K562 (cell line): ENCODE measurements around the gene CD40. TPM values are rescaled to one million over a fixed set of nuclear protein-coding genes. Genes with fewer than 3 reads are reported as not detected.
A peak's percentile ranks its signal among the peaks of the same experiment; 100 is the strongest.

Experiments
- ATAC-seq: fragments of 200-7000 bp; cut with Tn5 transposase; 3 replicates; pipeline ENCODE4 v1.9.1; 2020; ENCODE audit warnings: moderate library complexity
- BruUV-seq: library from RNA; stranded (reverse); fragments of 400-500 nt; replicated peaks from 2 replicates; lab custom pipeline; 2021; lab: Mats Ljungman, UMichigan
- CTCF ChIA-PET: fragments of 300-600 bp; formaldehyde crosslinking; extraction: SDS; loops from one replicate; lab custom pipeline; 2021; ENCODE audit warnings: low intra/inter-chr PET ratio; lab: Yijun Ruan, JAX
- POLR2A ChIA-PET: fragments of 300-600, 350-650 bp; sonication (Branson Sonifier 250); formaldehyde crosslinking; extraction: SDS; loops from one replicate; lab custom pipeline; 2021; ENCODE audit warnings: antibody characterized with exemption, inconsistent platforms; lab: Yijun Ruan, JAX
- DNase-seq, 4 experiments: peaks; one replicate each; pipeline versions ENCODE4 v3.0.0 to v3.0.0-alpha.2; 2011 to 2018; ENCODE audit warnings: low spot score in 3 of 4, mixed read lengths in 3 of 4; ENCODE audit errors: extremely low read depth in 1 of 4
- FAIRE-seq: peaks from 2 replicates; lab custom pipeline; 2011; peaks lifted over from hg19 to GRCh38; lab: Jason Lieb, UNC
- H2AFZ ChIP-seq: 2 replicates; pipeline ENCODE4 v1.6.0; 2011; ENCODE audit warnings: low read depth, low read length, control low read depth, inconsistent platforms
- H3K27ac ChIP-seq: fragments of 200-600 bp; 3 replicates; pipeline ENCODE4 v1.8.0; 2011; ENCODE audit warnings: low read depth, mild to moderate bottlenecking, control low read depth, inconsistent platforms, low read length, moderate library complexity, mixed read lengths; ENCODE audit errors: extremely low read depth
- H3K27me3 ChIP-seq, 2 experiments: fragments of 300-600 bp in 1 of 2; 2 replicates in 1 of 2; 3 replicates in 1 of 2; pipeline versions ENCODE4 v1.6.0 to v1.8.0; 2011; ENCODE audit warnings: inconsistent platforms in 2 of 2, low read length in 2 of 2, mild to moderate bottlenecking in 1 of 2, mixed read lengths in 1 of 2, moderate library complexity in 1 of 2; ENCODE audit not compliant: control insufficient read depth in 2 of 2, insufficient read depth in 2 of 2
- H3K36me3 ChIP-seq: fragments of 300-600 bp; 3 replicates; pipeline ENCODE4 v1.8.0; 2011; ENCODE audit warnings: mild to moderate bottlenecking, low read length, inconsistent platforms; ENCODE audit not compliant: control insufficient read depth, insufficient read depth
- H3K4me1 ChIP-seq, 2 experiments: fragments of 200-600 bp in 1 of 2; replicated peaks in 1 of 2; 2 replicates in 1 of 2; 3 replicates in 1 of 2; pipeline versions ENCODE4 v1.5.1 to v1.8.0; 2011; ENCODE audit warnings: inconsistent platforms in 2 of 2, low read length in 2 of 2, mild to moderate bottlenecking in 1 of 2, mixed read lengths in 1 of 2, moderate library complexity in 1 of 2; ENCODE audit not compliant: control insufficient read depth in 2 of 2, insufficient read depth in 2 of 2
- H3K4me2 ChIP-seq: 2 replicates; pipeline ENCODE4 v1.6.1; 2011; ENCODE audit warnings: low read length, control low read depth, inconsistent platforms, mixed read lengths; ENCODE audit not compliant: insufficient read depth
- H3K4me3 ChIP-seq: fragments of 200-600 bp; sonication (generic), shearing (Covaris generic); 2 replicates; pipeline ENCODE4 v1.5.1; 2016; ENCODE audit warnings: control low read depth, inconsistent platforms
- H3K79me2 ChIP-seq: fragments of 200-600 bp; 3 replicates; pipeline ENCODE4 v1.8.0; 2011; ENCODE audit warnings: low read length, inconsistent platforms; ENCODE audit not compliant: control insufficient read depth, insufficient read depth
- H3K9ac ChIP-seq, 2 experiments: 2 replicates each; pipeline versions ENCODE4 v1.6.0 to v1.6.1; 2011; ENCODE audit warnings: low read depth in 2 of 2, low read length in 2 of 2, control low read depth in 1 of 2, inconsistent platforms in 1 of 2, mild to moderate bottlenecking in 1 of 2, mixed read lengths in 1 of 2; ENCODE audit not compliant: insufficient read depth in 1 of 2
- H3K9me1 ChIP-seq: one replicate; pipeline ENCODE4 v1.6.0; 2011; ENCODE audit warnings: inconsistent platforms, mild to moderate bottlenecking, low read length, moderate library complexity; ENCODE audit not compliant: control insufficient read depth, insufficient read depth
- H3K9me3 ChIP-seq: replicated peaks from 2 replicates; pipeline ENCODE4 v1.5.1; 2011; ENCODE audit warnings: low read depth, low read length, inconsistent platforms; ENCODE audit not compliant: control insufficient read depth, insufficient read depth
- H4K20me1 ChIP-seq: replicated peaks from 2 replicates; pipeline ENCODE4 v1.6.1; 2011; ENCODE audit warnings: low read length, inconsistent platforms, mixed read lengths; ENCODE audit not compliant: control insufficient read depth, insufficient read depth
- CBX5 ChIP-seq: IDR thresholded peaks from 2 replicates; pipeline ENCODE4 v1.6.1; 2014; ENCODE audit warnings: low read depth, borderline replicate concordance
- CTBP1 ChIP-seq: fragments of 450-650 bp; IDR thresholded peaks from 2 replicates; pipeline ENCODE4 v1.6.1; 2016; ENCODE audit warnings: borderline replicate concordance
- DEAF1 ChIP-seq: fragments of 450-650 bp; formaldehyde crosslinking; IDR thresholded peaks from 2 replicates; pipeline ENCODE4 v1.4.0; 2020; ENCODE audit warnings: mild to moderate bottlenecking, moderate library complexity
- GTF2F1 ChIP-seq: IDR thresholded peaks from 2 replicates; pipeline ENCODE4 v1.6.1; 2011; ENCODE audit warnings: low read depth, low read length, improper control_type of control experiment
- MAFG ChIP-seq: fragments of 450-650 bp; conservative IDR thresholded peaks from 2 replicates; pipeline ENCODE4 v1.6.1; 2016; ENCODE audit warnings: missing genetic modification characterization, missing compliant biosample characterization
- MCM7 ChIP-seq, 2 experiments: fragments of 450-650 bp; IDR thresholded peaks; 2 replicates each; pipeline ENCODE4 v1.6.1; 2016 to 2018
- MGA ChIP-seq: fragments of 450-650 bp; IDR thresholded peaks from 2 replicates; pipeline ENCODE4 v1.6.1; 2016; ENCODE audit warnings: mild to moderate bottlenecking, moderate library complexity
- NR2C1 ChIP-seq, 2 experiments: fragments of 450-650 bp; IDR thresholded peaks; 2 replicates each; pipeline ENCODE4 v1.6.1; 2017; ENCODE audit warnings: mild to moderate bottlenecking in 2 of 2, antibody characterized with exemption in 1 of 2, inconsistent platforms in 1 of 2, missing compliant biosample characterization in 1 of 2, missing genetic modification characterization in 1 of 2
- RB1 ChIP-seq: fragments of 450-650 bp; IDR thresholded peaks from 2 replicates; pipeline ENCODE4 v1.6.1; 2017; ENCODE audit warnings: low read depth, mild to moderate bottlenecking
- ZKSCAN3 ChIP-seq: fragments of 250-450 bp; sonication (Bioruptor Pico); IDR thresholded peaks from 2 replicates; pipeline ENCODE4 v1.4.0; 2020
- WGBS: fragments of 100-300 bp; shearing (Covaris generic); methylation state at CpG from one replicate; pipeline ENCODE4 v1.1.6; 2016; ENCODE audit warnings: low coverage, mixed read lengths; ENCODE audit not compliant: insufficient coverage; ENCODE audit errors: missing lambda C conversion rate; 5-methylcytosine and 5-hydroxymethylcytosine counted together
- in situ Hi-C: fragments of 300-500 bp; cut with MboI; formaldehyde crosslinking; loops from 4 replicates; pipeline ENCODE4 v1.15.0; 2018; ENCODE audit warnings: inconsistent platforms, mixed read lengths
- intact Hi-C: fragments of 100-400 bp; cut with micrococcal nuclease; formaldehyde crosslinking; loops from 2 replicates; pipeline ENCODE4 v1.14.2; 2022
- polyA plus RNA-seq, 8 experiments: library from polyadenylated mRNA; depleted of rRNA in 4 of 8; stranded (reverse) in 5 of 8; unstranded in 3 of 8; fragments of >200 nt; fragmentation: Nextera tagmentation in 2 of 8; fragmentation: Illumina TruSeq in 1 of 8; extraction: Ambion mirVana in 2 of 8; extraction: Trizol in 1 of 8; gene quantifications; 2 replicates each; pipeline versions ENCODE4 v1.2.1 to v1.2.3, GENCODE V29; 2011 to 2014; ENCODE audit warnings: inconsistent platforms in 1 of 8, missing spikeins in 1 of 8
- total RNA-seq, 7 experiments: library from RNA; depleted of rRNA in 6 of 7; stranded (reverse); fragments of >200 nt in 6 of 7; fragmentation: Illumina TruSeq in 2 of 7; extraction: Trizol in 2 of 7; gene quantifications; 2 replicates each; pipeline versions ENCODE4 v1.2.1 to v1.2.3, GENCODE V29; 2011 to 2021; ENCODE audit warnings: low replicate concordance in 1 of 7

Gene CD40
- total and polyA plus RNA-seq, 9 of the 15 experiments (the other 6 are each of a cell fraction or from before 2014, with no cell fraction given), result 0.76 to 3.7 (median 1.6) TPM

GRCh38 chr20:46132705-46133120, 14.6 kb downstream of the CD40 start:
- WGBS, result under 1% methylated on average over 17 of the region's 17 CpGs
- Histone ChIP-seq H3K9ac (no peak overlapping the region), H3K27me3 (peaks cover 3 to 43% of the 10 kb centered on the region in 2 experiments; a peak in 4 of 5 replicates), H3K4me2 (no peak overlapping the region), H3K4me1 (0 out of 5 replicates have a peak, but pooled peaks cover 0 to 7% of the 10 kb centered on the region in 2 experiments), H3K36me3 (no peaks in the 10 kb centered on the region), H4K20me1 (peaks cover 11% of the 10 kb centered on the region), H3K9me3 (no peaks in the 10 kb centered on the region), H3K9me1 (no peaks in the 10 kb centered on the region), H3K4me3 (no peak overlapping the region), H3K27ac (no peak overlapping the region), H3K79me2 (no peaks in the 10 kb centered on the region), H2AFZ (no peak overlapping the region)
- FAIRE-seq, result peak; percentile 88
- CTCF ChIA-PET, result interaction anchor here (0.5 to 2.5 kb wide), 3 partner anchors 93 to 305 kb away, joined by 3 to 7 read pairs (median 5); no protein-coding TSS in a partner anchor
- in situ Hi-C loops, result loop anchor here (25.0 kb wide), 1 partner anchor 180 kb away; the partner anchor contains the start of gene CDH22
- DNase-seq, result peak; percentile 76 to 87 (median 84)
- POLR2A ChIA-PET, result interaction anchor here (1.2 kb wide), 1 partner anchor 280 kb away, joined by 3 read pairs; no protein-coding TSS in a partner anchor
- intact Hi-C loops, result loop anchor here (1.0 to 5.0 kb wide), 5 partner anchors 42 to 279 kb away; partner anchors contain the start of gene CDH22
- BruUV-seq, result no TSS peak
- peak; percentile 99 for ATAC-seq
- TF ChIP-seq CTBP1 (0 out of 2 replicates have a peak, but pooled peaks have one; percentile 11), MGA (no peak), GTF2F1 (no peak), MAFG (tag) (no peak), DEAF1 (peak; percentile 56), MCM7 (IDR thresholded peaks at IDR 0.05) (no peak), CBX5 (no peak), ZKSCAN3 (CRISPR knock-in tag) (no peak), NR2C1 (IDR thresholded peaks at IDR 0.05) (no peak), NR2C1 (tag; IDR thresholded peaks at IDR 0.05) (no peak), RB1 (peak; percentile 59)
